Smooth muscle cell (in vitro differentiated cells): ENCODE results near the gene AGPAT2. TPM values are rescaled to one million over a fixed set of nuclear protein-coding genes. Genes with fewer than 3 reads are reported as not detected.
"Not testable (repeated sequence)": the region's sequence is repeated elsewhere in the genome, so short reads cannot be mapped to it uniquely, and the experiment has no call there.

Experiments used
- DNase-seq: peaks from one replicate; lab custom pipeline; 2025; ENCODE audit not compliant: unreplicated experiment; lab: John Stamatoyannopoulos, UW
- H2AFZ ChIP-seq: fragments of 200-600 bp; sonication (generic); 2 replicates; pipeline ENCODE4 v1.6.0; 2016; ENCODE audit warnings: antibody characterized with exemption, low read depth, mild to moderate bottlenecking
- H3F3A ChIP-seq: fragments of 200-600 bp; sonication (generic); 2 replicates; pipeline ENCODE4 v1.6.0; 2017; ENCODE audit warnings: antibody characterized with exemption, low read depth
- H3K27ac ChIP-seq: fragments of 200-600 bp; sonication (generic); 2 replicates; pipeline ENCODE4 v1.5.1; 2016; ENCODE audit warnings: low read depth, mild to moderate bottlenecking
- H3K27me3 ChIP-seq: fragments of 200-600 bp; sonication (generic); 2 replicates; pipeline ENCODE4 v1.6.1; 2016; ENCODE audit warnings: low read depth, mild to moderate bottlenecking
- H3K36me3 ChIP-seq: fragments of 200-600 bp; sonication (generic); 2 replicates; pipeline ENCODE4 v1.5.1; 2016; ENCODE audit warnings: low read depth
- H3K4me1 ChIP-seq: fragments of 200-600 bp; sonication (generic); 2 replicates; pipeline ENCODE4 v1.5.1; 2016; ENCODE audit warnings: low read depth
- H3K4me2 ChIP-seq: fragments of 200-600 bp; sonication (generic); 2 replicates; pipeline ENCODE4 v1.6.0; 2016; ENCODE audit warnings: mild to moderate bottlenecking
- H3K4me3 ChIP-seq: fragments of 200-600 bp; sonication (generic); 2 replicates; pipeline ENCODE4 v1.5.1; 2016; ENCODE audit warnings: mild to moderate bottlenecking
- H3K79me2 ChIP-seq: fragments of 200-600 bp; sonication (generic); 2 replicates; pipeline ENCODE4 v1.6.0; 2016; ENCODE audit warnings: low read depth, mild to moderate bottlenecking
- H3K9ac ChIP-seq: fragments of 200-600 bp; sonication (generic); 2 replicates; pipeline ENCODE4 v1.6.0; 2016; ENCODE audit warnings: low read depth
- H3K9me3 ChIP-seq: fragments of 200-600 bp; sonication (generic); replicated peaks from 2 replicates; pipeline ENCODE4 v1.5.1; 2016; ENCODE audit warnings: low read depth
- H4K20me1 ChIP-seq: fragments of 200-600 bp; sonication (generic); 2 replicates; pipeline ENCODE4 v1.6.0; 2016; ENCODE audit warnings: low read depth
- CTCF ChIP-seq: fragments of 200-600 bp; sonication (generic); IDR thresholded peaks from 2 replicates; pipeline ENCODE4 v1.5.1; 2017; ENCODE audit warnings: borderline replicate concordance, mild to moderate bottlenecking, antibody characterized with exemption; ENCODE audit not compliant: insufficient read depth, poor library complexity, severe bottlenecking
- WGBS: methylation state at CpG from one replicate; pipeline ENCODE4 v1.1.7; 2016; ENCODE audit warnings: low lambda C conversion rate; 5-methylcytosine and 5-hydroxymethylcytosine counted together
- polyA plus RNA-seq: library from polyadenylated mRNA; unstranded; fragments of >200 nt; fragmentation: Nextera tagmentation; extraction: Ambion mirVana; gene quantifications from 2 replicates; pipeline ENCODE4 v1.2.1, GENCODE V29; 2016
- total RNA-seq: library from RNA; depleted of rRNA; stranded (reverse); fragments of >200 nt; gene quantifications from 2 replicates; pipeline ENCODE4 v1.2.3, GENCODE V29; 2014

AGPAT2 gene
- total and polyA plus RNA-seq, 2 experiments from 2014 or later: 42.9 to 105 TPM

- H3K79me2 ChIP-seq: no peaks in the 10 kb centered on the region
- no peaks in the 10 kb centered on the region for H3F3A ChIP-seq
- no peak for TF ChIP-seq CTCF
- no peak overlapping the region for H3K9ac ChIP-seq
- WGBS: 85% methylated on average over 11 of the region's 11 CpGs
- no peaks in the 10 kb centered on the region for H3K9me3 ChIP-seq
- H3K4me2 ChIP-seq: no peak overlapping the region
- H4K20me1 ChIP-seq: no peaks in the 10 kb centered on the region
- H3K36me3 ChIP-seq: no peaks in the 10 kb centered on the region
- no peak for DNase-seq
- H3K27me3 ChIP-seq: no peaks in the 10 kb centered on the region
- H2AFZ ChIP-seq: no peak overlapping the region
- H3K4me1 ChIP-seq: no peaks in the 10 kb centered on the region
- H3K27ac ChIP-seq: no peak overlapping the region
- no peak overlapping the region for H3K4me3 ChIP-seq
These were observed 52.4 kb downstream of the AGPAT2 start for GRCh38 chr9:136634904-136635303.

- H3K79me2 ChIP-seq, H3F3A ChIP-seq, H3K9me3 ChIP-seq, DNase-seq, H2AFZ ChIP-seq, H3K27me3 ChIP-seq, H3K4me3 ChIP-seq, H4K20me1 ChIP-seq, H3K36me3 ChIP-seq, H3K9ac ChIP-seq, H3K4me1 ChIP-seq, H3K27ac ChIP-seq, H3K4me2 ChIP-seq: not testable (repeated sequence)
- 91% methylated on average over 36 of the region's 36 CpGs for WGBS
These were observed 54.7 kb downstream of the AGPAT2 start for GRCh38 chr9:136632491-136633106.

GRCh38 chr9:136632072-136632471 is 55.2 kb downstream of the AGPAT2 start:
- WGBS: 77% methylated on average over 4 of the region's 13 CpGs
- not testable (repeated sequence) for H3K36me3 ChIP-seq, DNase-seq, H3K4me3 ChIP-seq, H4K20me1 ChIP-seq, H3K4me2 ChIP-seq, H3K27ac ChIP-seq, H3K9ac ChIP-seq, H3F3A ChIP-seq, H3K9me3 ChIP-seq, H3K27me3 ChIP-seq, H3K79me2 ChIP-seq, H3K4me1 ChIP-seq, H2AFZ ChIP-seq

GRCh38 chr9:136631038-136632000 is 55.9 kb downstream of the AGPAT2 start:
- H3K9me3 ChIP-seq: no peaks in the 10 kb centered on the region
- no peaks in the 10 kb centered on the region for H3F3A ChIP-seq
- no peaks in the 10 kb centered on the region for H3K27me3 ChIP-seq
- no peak overlapping the region for H3K9ac ChIP-seq
- peak; percentile 88 for TF ChIP-seq CTCF
- H3K79me2 ChIP-seq: no peaks in the 10 kb centered on the region
- H3K36me3 ChIP-seq: no peaks in the 10 kb centered on the region
- no peak overlapping the region for H3K4me2 ChIP-seq
- H3K27ac ChIP-seq: no peak overlapping the region
- H2AFZ ChIP-seq: no peak overlapping the region
- H3K4me3 ChIP-seq: no peak overlapping the region
- no peaks in the 10 kb centered on the region for H4K20me1 ChIP-seq
- WGBS: 62% methylated on average over 30 of the region's 31 CpGs
- peak; percentile 25 for DNase-seq
- no peaks in the 10 kb centered on the region for H3K4me1 ChIP-seq
